NCI-H82 (cell line): ENCODE measurements around the gene EHBP1.

Experiments
- DNase-seq: peaks from one replicate; lab custom pipeline; 2025; lab: John Stamatoyannopoulos, UW

EHBP1 gene

DNA sequence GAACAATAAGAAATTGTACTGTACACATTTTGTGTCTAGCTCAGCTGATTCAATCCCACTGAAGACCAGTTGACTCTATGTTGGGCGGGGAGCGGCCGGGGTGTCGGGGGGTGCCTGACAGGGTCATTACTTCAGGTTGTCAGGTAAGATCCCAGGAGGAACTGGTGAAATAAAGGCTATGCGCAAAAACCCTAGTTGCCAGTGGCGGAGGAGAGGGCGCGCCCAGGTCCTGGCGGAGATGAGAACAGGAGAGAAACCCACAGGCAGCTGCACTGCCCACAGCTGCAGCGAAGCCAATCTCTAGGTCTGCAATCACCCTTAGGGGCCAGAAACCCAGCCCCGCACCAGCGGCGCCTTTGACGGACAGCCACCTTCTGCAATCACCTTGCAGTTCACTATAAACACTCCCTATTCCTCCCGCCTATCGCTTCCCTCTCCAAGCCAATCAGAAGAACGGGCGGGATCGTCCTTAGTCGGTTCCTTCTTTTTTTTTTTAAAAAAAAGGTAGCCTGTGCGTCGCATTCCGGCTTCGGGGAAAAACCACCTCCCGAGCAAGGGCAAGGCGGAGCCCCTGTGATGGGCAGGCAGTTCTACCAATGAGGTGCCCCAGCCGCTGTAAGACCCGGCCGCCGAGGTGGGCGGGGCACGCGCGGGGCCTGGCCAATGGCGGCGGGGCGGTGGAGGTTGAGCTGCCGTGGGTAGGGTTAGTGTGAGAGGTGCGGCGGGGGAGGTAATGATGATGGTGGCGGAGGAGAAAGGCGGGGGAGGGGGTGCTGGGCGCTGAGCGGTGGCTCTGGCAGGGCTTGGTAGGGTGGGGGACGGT, at the start of gene EHBP1:
Gene EHBP1, plus strand, starts transcription at position 707 of the 823 bp plus-strand sequence. CDS start 1,479 bp downstream, outside the sequence.
- DNase-seq: peak; percentile 100

DNA sequence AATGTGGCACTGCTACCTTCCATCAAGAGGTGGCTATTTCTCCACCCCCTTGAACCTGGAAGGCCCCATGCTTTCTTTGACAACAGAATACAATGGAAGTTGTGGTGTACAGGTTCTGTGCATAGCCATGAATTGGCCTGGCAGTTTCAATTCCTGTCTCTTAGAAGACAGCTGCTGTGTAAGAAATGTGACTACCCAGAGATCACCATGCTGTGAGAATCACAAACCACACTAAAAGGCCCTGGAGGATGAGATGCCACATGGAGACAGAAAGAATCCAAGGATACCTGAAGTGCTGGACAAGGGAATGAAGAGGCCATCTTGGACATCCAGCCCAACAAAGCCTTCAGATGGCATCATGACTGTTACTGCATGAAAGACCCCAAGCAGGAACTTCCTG, 47.7 kb upstream of the EHBP1 start:
- no peak for DNase-seq

DNA sequence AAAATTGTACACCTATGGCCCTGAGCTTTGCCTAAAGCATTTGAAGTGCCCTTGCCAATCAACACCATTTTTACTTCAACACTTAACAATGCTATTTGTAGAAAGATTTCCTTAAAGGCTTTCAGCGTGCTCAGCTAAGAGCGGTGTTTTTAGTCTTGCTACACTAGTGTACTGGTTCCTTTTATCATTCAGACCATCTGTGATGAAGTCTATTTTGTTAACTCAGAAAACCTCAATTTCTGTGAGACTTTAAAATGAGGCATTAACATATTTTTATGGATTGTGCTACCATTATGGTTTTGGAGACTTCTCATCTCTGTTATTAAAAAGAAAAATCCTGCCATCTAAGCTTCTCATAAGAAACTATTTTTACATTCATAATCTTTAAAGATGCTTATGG, 46.6 kb upstream of the EHBP1 start:
- DNase-seq: peak; percentile 19

DNA sequence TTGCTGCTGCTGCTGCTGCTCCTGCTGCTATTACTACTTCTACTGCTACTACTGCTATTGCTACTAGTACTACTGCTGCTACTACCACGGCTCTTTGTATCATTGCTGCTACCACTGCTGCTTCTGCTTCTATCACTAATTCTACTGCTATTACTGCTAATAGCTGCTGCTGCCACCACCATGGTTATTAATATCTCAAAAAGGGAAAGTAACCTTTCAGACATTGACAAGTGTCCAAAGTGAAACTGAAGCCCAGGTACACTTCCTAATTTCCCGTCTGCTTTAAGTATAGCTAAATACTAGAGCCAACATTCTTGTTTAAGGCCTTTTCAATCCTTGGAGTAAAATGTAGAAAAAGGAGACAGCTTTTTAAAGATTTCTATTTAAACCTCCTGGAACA, 45.4 kb upstream of the EHBP1 start:
- no peak for DNase-seq

DNA sequence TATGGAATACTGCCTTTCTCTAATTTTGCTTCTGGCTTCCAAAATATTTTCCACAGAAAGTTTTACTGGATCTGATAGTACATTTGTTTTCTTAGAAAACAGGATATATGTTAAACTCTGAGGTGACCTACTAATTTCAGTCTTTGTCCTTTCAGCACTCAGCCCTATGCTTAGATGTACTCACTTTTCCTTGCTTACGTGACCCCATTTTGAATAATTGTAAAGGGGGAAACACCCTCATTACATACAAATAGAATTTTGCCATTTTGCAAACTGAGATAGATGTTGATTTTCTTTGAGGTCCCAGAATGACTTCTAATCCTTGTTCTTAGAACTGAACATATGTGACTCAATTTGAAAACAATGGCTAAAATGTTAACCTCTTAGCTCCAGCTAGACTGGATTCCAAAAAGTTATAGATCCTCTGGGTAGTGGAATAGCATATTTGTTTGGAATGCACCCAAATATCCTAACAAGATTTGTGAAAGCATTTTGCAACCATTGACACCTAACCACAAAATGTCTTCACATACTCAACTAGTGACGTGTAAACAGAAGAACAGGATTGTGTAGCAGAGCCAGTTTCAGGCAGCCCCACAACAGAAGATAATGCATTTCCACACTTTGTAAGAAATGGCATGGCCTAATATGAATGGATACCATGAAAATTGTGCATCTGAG, 44.8 kb upstream of the EHBP1 start:
- no peak for DNase-seq

DNA sequence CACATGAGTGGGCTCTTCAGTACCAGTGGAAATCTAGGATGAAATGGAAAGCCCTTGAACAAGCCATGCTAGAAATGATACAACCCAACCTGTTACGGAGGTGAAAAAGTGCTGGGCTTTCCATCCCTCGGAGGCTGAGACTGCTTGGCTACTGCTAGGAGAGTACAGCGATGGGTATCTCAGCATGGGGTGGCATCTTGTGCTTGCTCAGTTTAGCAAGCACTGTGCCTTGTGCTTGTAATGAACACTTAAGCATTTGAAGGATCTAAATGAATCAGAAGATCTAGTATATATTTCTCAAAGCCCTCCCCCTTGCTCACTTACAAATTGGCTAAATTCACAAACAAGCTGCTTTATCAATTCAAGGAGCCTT, 44.3 kb upstream of the EHBP1 start:
- DNase-seq: no peak

DNA sequence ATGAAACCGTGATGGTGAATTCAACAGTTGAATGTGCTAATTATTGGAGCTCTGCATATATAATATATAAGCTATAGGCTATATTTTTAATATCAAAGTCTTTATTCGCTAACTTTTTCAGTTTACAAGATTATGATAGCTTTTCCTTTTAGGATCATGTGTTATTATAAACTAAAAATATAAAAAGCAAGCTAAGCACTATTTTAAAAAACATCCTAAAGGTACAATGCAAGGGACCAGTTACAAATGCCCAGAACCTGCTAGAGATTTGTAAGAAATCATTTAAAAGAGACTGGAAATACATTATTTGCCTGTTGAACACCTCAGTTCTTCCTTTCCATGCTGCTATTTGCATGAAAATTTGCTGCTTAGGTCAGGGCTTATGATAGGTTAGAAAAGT, 43.4 kb upstream of the EHBP1 start:
- DNase-seq: no peak

DNA sequence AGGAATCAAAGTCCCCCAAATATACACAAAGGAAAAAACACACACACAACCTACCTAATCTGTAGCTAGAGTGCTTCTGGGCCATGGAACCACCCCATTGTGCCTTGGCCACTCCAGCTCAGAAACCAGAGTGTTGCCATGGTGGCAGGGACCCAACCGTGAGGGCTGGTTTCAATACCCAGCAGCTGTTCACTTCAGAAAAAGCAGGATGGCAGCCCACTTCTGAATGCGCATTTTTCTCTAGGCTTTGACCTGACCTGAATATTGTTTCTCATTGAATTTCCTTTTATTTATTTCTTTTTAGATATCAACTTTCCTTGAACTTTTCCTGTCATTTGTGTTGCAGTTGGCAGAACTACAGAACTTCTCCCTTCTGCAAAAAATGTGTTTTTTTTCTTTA, 43.0 kb upstream of the EHBP1 start:
- no peak for DNase-seq

DNA sequence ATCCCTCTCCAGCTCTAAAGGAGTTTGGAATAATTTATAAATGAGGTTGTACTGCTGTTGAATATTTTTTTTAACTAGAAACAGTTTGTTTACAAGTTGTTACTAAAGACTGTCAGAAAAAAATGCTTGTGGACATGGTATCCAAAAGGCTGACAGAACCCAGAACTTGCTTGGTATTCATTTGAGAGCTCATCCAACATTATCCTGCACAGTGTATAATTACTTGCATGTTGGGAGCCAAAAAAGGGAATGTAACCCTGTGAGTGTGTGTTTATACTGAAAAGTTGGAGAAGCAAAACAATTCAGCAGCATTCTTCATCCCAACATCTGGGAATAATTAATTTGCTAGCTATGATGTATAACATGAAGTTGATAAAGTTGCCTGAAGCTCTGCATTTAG, 42.1 kb upstream of the EHBP1 start:
- DNase-seq: no peak

DNA sequence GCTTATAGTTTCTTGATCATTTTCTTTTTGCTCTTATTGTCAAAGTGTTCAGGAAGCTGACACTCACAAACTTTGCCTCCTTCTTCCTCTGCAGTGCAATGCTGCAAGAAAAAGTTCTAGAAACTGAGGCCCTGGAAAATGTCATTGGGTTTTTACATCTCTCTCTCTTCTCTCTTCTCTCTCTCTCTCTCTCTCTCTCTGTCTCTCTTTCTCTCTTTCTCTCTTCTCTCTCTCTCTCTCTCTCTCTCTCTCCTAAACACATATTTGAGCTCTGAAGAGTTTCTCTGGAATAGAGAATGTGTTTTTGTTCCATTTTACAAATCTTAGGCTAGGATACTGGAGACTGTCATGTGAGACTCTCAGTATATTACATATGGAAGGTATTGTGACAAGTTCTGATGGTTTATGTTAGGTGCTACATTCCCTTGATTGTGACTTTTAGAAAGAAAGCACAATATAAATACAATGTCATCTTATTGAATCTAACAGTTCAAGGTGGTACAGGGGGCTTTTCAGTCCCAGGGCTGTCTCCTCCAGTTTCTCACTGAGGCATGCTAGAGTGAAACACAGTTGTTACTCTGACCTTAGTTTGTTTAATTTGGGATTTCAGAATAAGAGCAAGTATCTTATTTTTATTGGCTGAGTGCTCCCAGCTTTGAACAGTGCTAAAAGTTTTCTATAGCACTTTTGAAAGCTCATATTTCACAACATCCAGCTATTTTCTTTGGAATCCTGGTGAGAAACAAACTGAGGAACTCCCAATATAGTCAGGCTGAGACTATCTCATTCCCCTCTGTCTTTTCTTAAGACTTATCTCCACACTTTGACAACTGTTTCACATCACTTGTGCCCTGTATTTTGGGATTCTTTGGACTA, 41.4 kb upstream of the EHBP1 start:
- no peak for DNase-seq

DNA sequence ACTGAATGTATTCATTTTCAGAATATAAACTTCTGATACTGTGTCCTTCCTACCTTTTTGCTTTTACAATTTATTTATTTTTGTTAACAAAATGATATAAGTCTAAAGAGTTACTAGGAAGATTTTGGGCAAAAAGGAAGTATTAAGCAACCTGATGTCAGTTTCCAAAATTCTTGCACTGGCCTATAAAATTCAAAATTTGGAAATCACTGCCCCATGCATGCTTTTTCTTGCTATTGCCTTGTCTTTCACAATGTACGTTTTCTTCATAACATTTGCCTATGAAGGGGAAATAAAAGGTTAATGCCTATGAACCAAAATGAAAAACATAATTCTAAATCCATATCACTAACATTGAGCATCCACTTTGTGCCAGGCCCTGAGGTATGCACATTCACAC, 40.1 kb upstream of the EHBP1 start:
- DNase-seq: no peak

DNA sequence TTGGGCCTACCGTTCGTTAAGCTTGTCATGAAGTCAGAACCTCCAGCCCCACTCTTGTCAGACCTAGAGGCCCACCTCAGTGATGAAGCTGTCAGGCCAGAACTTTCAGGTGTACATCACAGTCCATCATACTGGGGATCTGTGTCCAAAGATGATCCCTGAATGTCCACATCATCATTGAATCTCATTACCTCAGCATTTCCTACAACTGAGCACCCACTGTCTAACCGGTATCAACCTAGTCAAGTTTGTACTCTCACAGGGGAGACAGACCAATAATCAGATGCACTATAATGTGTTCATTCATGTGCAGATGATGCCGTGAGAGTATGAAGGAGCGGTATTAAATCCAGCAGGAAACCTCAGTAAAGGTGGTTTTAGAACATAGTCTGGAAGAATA, 36.3 kb upstream of the EHBP1 start:
- DNase-seq: no peak

DNA sequence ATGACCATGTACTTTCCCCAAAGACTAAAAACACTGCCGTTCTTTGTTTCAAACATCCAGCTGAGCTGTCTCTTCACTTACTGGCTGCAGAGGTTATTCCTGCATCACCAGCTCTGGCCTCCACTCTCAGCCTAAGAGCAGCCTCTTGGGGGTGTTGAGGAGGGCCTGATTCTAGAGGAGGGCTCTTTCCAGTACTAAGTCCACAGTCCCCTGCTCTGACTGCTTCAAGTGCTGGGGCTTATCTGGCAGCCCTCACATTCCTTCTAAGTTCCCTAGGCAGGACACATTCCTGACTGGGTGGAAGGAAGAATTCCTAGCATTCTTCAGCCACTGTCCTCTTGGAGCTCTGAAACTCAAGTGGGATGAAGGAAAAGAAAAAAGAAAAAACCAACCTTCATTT, 32.9 kb upstream of the EHBP1 start:
- DNase-seq: no peak

DNA sequence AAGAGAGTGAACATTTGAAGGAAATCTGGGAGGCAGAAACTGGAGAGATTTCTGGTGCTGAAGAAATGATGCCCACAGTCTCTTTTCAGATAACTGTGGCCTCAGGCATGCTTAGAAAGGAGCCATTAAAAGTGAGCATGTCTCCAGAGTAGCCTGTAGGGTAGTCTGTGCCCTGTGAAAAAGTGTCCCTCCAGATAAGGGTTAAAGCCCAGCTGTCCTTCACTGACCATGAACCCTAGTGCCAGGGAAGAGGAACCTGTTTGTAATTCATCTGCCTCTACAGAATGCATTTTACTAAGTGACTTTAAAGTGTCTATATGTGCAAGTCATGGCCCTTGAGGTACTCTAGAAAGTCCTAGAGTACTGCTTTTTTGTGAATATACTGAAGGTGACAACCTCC, 30.5 kb upstream of the EHBP1 start:
- no peak for DNase-seq

DNA sequence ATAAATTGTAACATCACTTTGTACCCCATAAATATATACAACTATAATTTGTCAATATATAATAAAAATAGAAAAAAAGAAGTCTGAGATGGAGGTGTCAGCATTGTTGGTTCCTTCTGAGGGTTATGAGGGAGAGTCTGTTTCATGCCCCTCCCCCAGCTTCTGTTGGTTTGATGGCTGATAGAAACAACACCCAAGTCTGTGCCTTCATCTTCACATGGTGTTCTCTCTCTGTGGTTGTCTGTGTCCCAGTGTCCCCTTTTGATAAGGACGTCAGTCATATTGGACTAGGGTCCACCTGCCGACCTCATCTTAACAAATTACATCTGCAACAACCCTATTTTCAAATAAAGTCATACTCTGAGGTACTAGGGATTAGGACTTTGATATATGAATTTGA, 20.3 kb upstream of the EHBP1 start:
- DNase-seq: no peak

DNA sequence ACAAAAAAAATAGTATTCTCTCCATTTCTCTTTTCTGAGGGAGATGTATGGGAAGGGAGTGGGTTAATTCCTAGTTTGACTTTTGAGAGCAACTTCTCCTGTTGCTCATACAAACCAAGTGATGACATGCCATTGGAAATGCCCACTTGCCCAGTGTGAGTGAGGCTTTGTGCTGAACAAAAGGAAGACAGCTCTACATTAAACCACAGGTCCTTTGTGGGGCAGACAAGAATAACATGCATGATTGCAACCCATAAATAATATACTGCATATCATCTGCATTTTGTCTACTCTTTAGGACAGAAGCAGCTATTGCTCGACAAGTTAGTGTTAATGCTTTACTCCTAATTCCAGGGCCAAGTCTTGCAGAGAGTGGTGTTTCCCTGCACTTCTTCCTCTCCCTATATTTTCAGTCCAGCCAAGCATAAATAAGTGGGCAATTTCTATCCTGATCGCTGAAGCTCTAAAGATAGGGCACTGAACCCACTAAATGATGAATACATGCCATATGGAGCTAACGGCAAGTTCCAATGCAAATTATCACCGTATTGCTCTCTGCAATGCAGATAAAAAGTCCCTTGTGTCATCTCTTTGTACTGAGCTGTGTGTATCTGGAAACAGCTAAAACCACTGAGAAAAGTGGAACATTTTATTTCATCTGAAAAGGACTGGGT, 19.4 kb upstream of the EHBP1 start:
- no peak for DNase-seq

DNA sequence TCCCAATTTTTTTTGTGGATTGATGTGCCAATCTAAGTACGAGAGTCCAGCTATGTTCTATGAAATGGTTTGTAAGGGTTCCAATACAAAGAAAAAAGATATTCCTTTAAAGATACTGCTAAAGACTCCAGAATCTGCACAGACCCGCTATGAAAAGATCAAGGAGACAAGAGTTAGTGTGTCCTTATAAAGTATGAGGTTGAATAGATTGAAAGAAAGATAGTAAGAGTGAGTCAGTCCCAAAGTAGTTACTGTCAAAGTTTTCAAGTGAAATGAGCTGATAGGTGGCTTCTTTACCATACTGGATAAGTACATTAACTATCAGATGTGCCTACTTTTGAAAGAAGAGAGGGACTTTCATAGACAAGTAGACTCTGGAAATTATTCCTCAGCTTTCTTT, 17.9 kb upstream of the EHBP1 start:
- DNase-seq: no peak

DNA sequence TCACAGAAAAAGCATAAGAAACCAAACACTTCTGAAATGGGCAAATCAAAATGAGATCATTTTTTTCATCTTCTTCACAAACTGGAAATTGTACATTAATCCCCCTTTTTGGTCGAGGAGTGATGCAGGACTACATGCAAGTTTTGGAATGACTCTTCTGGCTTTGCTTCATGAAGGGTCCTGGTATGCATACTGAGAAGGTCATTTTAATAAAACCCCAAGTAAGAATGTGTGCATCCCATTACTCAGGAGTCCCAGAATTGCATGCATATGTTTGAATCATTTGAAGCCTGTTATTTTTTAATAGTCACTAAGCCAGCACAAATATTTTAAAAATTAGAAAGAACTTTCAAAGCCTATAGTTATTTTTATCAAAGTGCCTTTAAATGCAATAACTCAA, 16.7 kb upstream of the EHBP1 start:
- no peak for DNase-seq

DNA sequence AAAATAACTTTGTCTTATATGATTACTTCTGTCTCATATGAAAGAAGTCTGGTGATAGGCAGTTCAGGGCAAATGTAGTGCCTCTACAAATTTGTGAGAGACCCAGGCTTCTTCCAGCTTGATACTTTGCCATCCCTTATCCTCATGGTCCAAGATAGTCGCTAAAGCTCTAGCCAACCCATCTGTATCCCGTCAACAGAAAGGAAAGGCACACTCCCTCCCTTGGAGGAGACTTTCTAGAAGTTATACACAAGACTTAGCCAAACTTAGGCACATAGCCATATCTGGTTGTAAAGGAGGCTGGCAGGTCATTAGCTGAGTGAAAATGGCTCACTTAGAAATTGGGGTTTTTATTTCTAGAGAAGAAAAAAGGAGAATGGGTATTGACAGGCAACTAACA, 14.3 kb upstream of the EHBP1 start:
- no peak for DNase-seq

DNA sequence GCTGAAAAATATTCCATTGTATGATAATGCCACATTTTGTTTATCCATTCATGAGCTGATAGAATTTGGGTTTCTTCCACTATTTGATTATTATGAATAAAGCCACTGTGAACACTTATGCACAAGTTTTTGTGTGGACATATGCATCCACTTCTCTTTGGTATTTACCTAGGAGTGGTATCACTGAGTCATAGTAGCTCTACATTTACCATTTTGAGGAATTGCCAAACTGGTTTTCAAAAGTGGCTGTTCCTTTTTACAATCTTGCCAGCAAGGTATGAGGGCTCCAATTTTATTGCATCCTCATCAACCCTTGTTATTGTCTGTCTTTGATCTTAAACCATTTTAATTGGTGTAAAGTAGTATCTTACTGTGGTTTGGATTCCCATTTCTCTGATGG, 13.3 kb upstream of the EHBP1 start:
- DNase-seq: no peak

DNA sequence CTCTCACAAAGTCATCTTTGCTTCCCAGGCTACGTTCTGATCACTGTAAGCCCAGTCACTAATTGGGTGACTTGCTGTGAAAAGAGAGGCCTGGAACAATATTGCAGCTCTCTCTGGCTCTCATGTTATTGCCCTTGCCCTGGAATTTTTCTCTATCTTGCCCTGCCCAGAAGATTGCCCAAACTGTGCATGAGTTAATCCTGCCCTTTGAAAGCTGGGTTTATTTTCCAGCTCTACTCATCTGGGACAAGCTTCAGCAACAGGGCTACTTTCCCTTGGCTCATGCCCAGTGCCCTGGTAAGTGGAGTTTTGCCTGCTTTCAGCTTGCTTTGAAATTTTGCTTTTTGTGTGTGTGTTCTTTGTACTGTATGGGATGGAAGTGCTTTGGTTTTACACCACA, 6.9 kb upstream of the EHBP1 start:
- DNase-seq: no peak

DNA sequence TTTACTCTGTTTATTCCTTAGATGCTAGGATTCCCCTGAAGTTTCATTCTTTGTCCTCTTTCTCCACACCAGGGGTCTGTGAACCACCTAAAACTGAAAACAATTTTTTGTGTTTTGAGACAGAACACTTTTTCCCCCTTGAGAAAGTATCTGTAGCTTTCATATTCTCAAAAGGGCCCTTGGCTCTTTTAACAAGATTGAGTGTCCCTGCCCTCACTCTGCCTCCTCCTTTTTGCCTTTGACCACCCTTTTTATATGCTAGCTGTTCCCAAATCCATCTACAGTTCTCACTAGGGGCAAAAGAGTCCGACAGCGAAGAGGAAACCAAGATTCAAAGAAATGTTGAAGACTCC, 883 bp upstream of the EHBP1 start:
- DNase-seq: peak; percentile 45
